Measurements from ENCODE around the gene ABCD4. TPM values are rescaled to one million over a fixed set of nuclear protein-coding genes. Genes with fewer than 3 reads are reported as not detected.

Gene ABCD4
- total RNA-seq, 4 donors from 2014 or later, result 28.9 to 49.8 (median 43.2) TPM

- no peak for TF ChIP-seq CTCF (IDR thresholded peaks at IDR 0.05; ENCODE audit: low read depth)
These were observed 38.8 kb downstream of the ABCD4 start for GRCh38 chr14:74263921-74264320.

DNA sequence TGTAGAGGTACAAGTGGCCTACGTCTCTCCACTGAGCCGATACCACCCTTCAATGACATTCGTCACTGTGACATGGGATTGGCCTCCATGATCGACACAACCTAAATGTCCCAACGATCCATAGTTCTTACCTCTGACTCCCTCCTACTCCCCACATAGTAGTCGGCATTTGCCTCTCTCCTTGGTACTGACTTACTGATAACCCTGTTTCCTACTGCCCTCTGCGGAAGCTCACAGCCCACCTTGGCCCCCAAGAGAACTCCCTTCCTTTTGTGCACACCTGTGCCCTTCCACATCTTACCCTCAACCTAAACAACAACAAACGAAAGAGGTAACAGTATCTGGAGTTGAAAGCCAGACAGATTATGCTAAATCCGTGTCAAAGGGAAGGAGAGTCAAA, 39.6 kb downstream of the ABCD4 start:
- TF ChIP-seq CTCF (IDR thresholded peaks at IDR 0.05; ENCODE audit: low read depth), result no peak

DNA sequence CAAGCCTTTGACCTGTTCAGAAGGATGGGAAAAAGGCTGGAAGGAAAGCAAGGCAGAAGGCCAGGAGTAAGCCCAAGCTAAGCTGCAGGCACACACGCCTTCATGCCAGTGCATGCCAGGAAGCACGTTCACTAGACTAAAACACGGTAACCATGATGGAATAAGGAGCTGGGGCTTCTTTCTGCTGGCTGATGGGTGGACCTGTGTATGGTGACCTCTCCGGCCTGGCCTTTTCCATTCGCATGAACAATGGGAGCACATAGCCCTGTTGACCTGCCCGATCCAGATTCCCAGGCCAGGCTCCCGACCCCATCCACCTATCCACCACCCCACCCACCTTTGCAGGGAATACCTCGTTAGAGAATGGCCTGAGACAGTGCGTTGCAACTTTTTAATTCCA, 40.7 kb downstream of the ABCD4 start:
- TF ChIP-seq CTCF (IDR thresholded peaks at IDR 0.05; ENCODE audit: low read depth), result no peak

- no peak for TF ChIP-seq CTCF (IDR thresholded peaks at IDR 0.05; ENCODE audit: low read depth)
These were observed 41.4 kb downstream of the ABCD4 start for GRCh38 chr14:74261288-74261687.

GRCh38 chr14:74260525-74261233, 42.1 kb downstream of the ABCD4 start:
- no peak for TF ChIP-seq CTCF (IDR thresholded peaks at IDR 0.05; ENCODE audit: low read depth)

DNA sequence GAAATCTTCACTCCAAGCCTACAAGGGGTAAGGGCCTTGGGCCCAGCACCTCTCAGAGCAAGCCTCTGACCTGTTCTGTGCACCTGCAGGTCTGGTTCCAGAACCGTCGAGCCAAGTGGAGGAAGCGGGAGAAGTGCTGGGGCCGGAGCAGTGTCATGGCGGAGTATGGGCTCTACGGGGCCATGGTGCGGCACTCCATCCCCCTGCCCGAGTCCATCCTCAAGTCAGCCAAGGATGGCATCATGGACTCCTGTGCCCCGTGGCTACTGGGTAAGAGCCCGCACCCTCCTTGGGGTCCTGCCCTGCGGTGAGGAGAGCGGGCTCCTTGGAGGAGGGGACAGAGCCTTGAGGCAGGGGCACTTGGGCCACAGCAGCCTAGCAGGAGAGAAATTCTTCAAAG, 43.2 kb downstream of the ABCD4 start:
- no peak for TF ChIP-seq CTCF (IDR thresholded peaks at IDR 0.05; ENCODE audit: low read depth)

- TF ChIP-seq CTCF (IDR thresholded peaks at IDR 0.05; ENCODE audit: low read depth), result no peak
These were observed 44.0 kb downstream of the ABCD4 start for GRCh38 chr14:74258764-74259035.
